ENCODE data around the gene SEMA5A. TPM values are rescaled to one million over a fixed set of nuclear protein-coding genes. Genes with fewer than 3 reads are reported as not detected.

Gene SEMA5A
- total and polyA plus RNA-seq, 2 of the 8 experiments (the other 6 are each of a cell fraction or from before 2014, with no cell fraction given) = 5.3 to 8.9 TPM

DNA sequence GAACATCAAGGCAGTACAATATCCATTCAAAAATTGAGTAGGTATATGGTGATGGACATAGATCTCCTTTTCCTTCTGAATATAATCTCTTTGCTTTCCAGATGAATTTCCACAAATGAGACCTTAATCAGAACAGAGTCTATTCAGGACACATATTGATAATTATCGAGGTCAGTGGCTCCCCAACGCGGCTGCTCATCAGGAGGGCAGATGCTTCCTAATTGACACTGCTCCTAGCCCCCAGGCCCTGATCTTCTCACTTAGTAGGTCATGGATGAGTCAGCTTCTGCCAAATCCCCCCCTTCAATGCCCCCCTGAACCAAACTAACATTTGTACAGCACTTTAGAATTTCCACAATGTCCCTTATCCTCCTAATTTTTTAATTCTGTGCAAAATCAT is 51.6 kb downstream of the SEMA5A start:
- H3K18ac ChIP-seq (ENCODE audit: extremely low read depth, low read length) = no peak overlapping the region
- WGBS, 2 experiments (ENCODE audit: extremely low coverage in 1 of 2, insufficient coverage in 1 of 2, insufficient read length in 1 of 2, insufficient replicate concordance in 2 of 2, low coverage in 1 of 2, low lambda C conversion rate in 2 of 2, missing lambda C conversion rate in 1 of 2) = 93% methylated on average over 3 of the region's 3 CpGs; no CpG with 5 or more reads in 1 of the 2 experiments
- no peak for DNase-seq (ENCODE audit: low read depth in 1 of 2, low spot score in 2 of 2)
- H3K56ac ChIP-seq (replicated peaks; ENCODE audit: insufficient read length, low read depth, low read length) = no peak overlapping the region
- no peaks in the 10 kb centered on the region for H3K27me3 ChIP-seq (replicated peaks in 1 of 4; ENCODE audit: control insufficient read depth in 3 of 4, extremely low read depth in 1 of 4, insufficient read depth in 3 of 4, low read length in 3 of 4)
- H4K5ac ChIP-seq (ENCODE audit: insufficient read length, low read depth, low read length) = no peak overlapping the region
- no peak overlapping the region for H3K23ac ChIP-seq (ENCODE audit: insufficient read length)
- H2AK5ac ChIP-seq (ENCODE audit: low read depth, low read length) = no peak overlapping the region
- H3K4me1 ChIP-seq (replicated peaks in 1 of 4; ENCODE audit: control insufficient read depth in 3 of 4, insufficient read depth in 4 of 4, low read length in 3 of 4) = peaks cover 0 to 10% (median 3%) of the 10 kb centered on the region in 4 experiments; a peak in 2 of 7 replicates
- no peak overlapping the region for H3K4ac ChIP-seq (replicated peaks; ENCODE audit: insufficient read length, low read depth, low read length)
- H2BK120ac ChIP-seq (replicated peaks; ENCODE audit: low read depth, low read length) = no peak overlapping the region
- H4K8ac ChIP-seq (ENCODE audit: extremely low read depth, insufficient read depth, low read length) = peak overlapping the region; percentile 45; the same call in 1 of the 2 replicates
- H2AFZ ChIP-seq (ENCODE audit: low read length) = no peak overlapping the region
- H3K4me2 ChIP-seq (ENCODE audit: insufficient read depth in 1 of 2, low read depth in 2 of 2, low read length in 2 of 2) = no peak overlapping the region
- H3K9ac ChIP-seq (replicated peaks in 1 of 4; ENCODE audit: extremely low read depth in 1 of 4, low read depth in 3 of 4, low read length in 3 of 4) = no peak overlapping the region
- H2BK20ac ChIP-seq (ENCODE audit: low read length) = no peak overlapping the region
- CTCF ChIA-PET (ENCODE audit: partially characterized antibody) = no interaction called here
- H4K91ac ChIP-seq (replicated peaks; ENCODE audit: insufficient read length, low read length) = no peak overlapping the region
- H3K27ac ChIP-seq (ENCODE audit: low read depth, low read length) = no peak overlapping the region
- no peak overlapping the region for H2BK5ac ChIP-seq (ENCODE audit: low read depth, low read length)
- no peaks in the 10 kb centered on the region for H3K79me1 ChIP-seq (ENCODE audit: low read depth, low read length)
- H4K20me1 ChIP-seq (replicated peaks in 1 of 2; ENCODE audit: control insufficient read depth in 1 of 2, insufficient read depth in 2 of 2, low read length in 2 of 2) = no peaks in the 10 kb centered on the region
- no peak overlapping the region for H3K4me3 ChIP-seq (ENCODE audit: extremely low read depth in 1 of 4, insufficient read depth in 2 of 4, low read depth in 3 of 4, low read length in 4 of 4)
- no peak for FAIRE-seq
- H3K14ac ChIP-seq (ENCODE audit: insufficient read length) = no peak overlapping the region
- H2BK12ac ChIP-seq (ENCODE audit: low read depth, low read length) = no peak overlapping the region
- H3K23me2 ChIP-seq (ENCODE audit: low read depth, low read length) = no peaks in the 10 kb centered on the region
- H3K79me2 ChIP-seq (ENCODE audit: control insufficient read depth in 1 of 2, insufficient read depth in 2 of 2, low read length in 2 of 2) = no peaks in the 10 kb centered on the region
- H3K36me3 ChIP-seq (ENCODE audit: control insufficient read depth in 2 of 4, insufficient read depth in 4 of 4, low read length in 3 of 4) = no peaks in the 10 kb centered on the region
- no peaks in the 10 kb centered on the region for H3K9me3 ChIP-seq (ENCODE audit: insufficient read depth in 2 of 2, low read depth in 1 of 2, low read length in 1 of 2)
- no peak overlapping the region for H2BK15ac ChIP-seq (ENCODE audit: low read length)
- POLR2A ChIA-PET (ENCODE audit: partially characterized antibody) = no interaction called here
- no peak for TF ChIP-seq CBX5 (IDR thresholded peaks at IDR 0.05; ENCODE audit: low read depth, low read length)
- TF ChIP-seq POLR2AphosphoS5 (IDR thresholded peaks at IDR 0.05; ENCODE audit: low read depth, low read length) = no peak
- TF ChIP-seq, protein P1, sequence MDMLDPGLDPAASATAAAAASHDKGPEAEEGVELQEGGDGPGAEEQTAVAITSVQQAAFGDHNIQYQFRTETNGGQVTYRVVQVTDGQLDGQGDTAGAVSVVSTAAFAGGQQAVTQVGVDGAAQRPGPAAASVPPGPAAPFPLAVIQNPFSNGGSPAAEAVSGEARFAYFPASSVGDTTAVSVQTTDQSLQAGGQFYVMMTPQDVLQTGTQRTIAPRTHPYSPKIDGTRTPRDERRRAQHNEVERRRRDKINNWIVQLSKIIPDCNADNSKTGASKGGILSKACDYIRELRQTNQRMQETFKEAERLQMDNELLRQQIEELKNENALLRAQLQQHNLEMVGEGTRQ (IDR thresholded peaks at IDR 0.05; ENCODE audit: low read length) = no peak
- no peak for TF ChIP-seq FOSL1 (IDR thresholded peaks at IDR 0.05; ENCODE audit: insufficient read depth, low read depth, low read length)
- TF ChIP-seq TBP (IDR thresholded peaks at IDR 0.05; ENCODE audit: low read depth, low read length) = no peak
- TF ChIP-seq SP2 (IDR thresholded peaks at IDR 0.05; ENCODE audit: low read length) = no peak
- no peak for TF ChIP-seq MAFK (IDR thresholded peaks at IDR 0.05; ENCODE audit: low read depth, low read length)
- TF ChIP-seq RNF2 (IDR thresholded peaks at IDR 0.05; ENCODE audit: borderline replicate concordance, low read depth, low read length, missing control alignments, poor library complexity, severe bottlenecking) = no peak
- no peak for TF ChIP-seq ZNF274 (IDR thresholded peaks at IDR 0.05; ENCODE audit: borderline replicate concordance, extremely low read depth, low read length)
- TF ChIP-seq POLR2A (IDR thresholded peaks at IDR 0.05; ENCODE audit: control extremely low read depth in 1 of 2, low read depth in 2 of 2, low read length in 2 of 2) = no peak
- no peak for TF ChIP-seq CHD2 (IDR thresholded peaks at IDR 0.05; ENCODE audit: low read length)
- TF ChIP-seq TAF1 (IDR thresholded peaks at IDR 0.05; ENCODE audit: low read depth, low read length) = no peak
- no peak for TF ChIP-seq KDM1A (IDR thresholded peaks at IDR 0.05; ENCODE audit: borderline replicate concordance, low read length)
- TF ChIP-seq, protein P2, sequence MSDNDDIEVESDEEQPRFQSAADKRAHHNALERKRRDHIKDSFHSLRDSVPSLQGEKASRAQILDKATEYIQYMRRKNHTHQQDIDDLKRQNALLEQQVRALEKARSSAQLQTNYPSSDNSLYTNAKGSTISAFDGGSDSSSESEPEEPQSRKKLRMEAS (IDR thresholded peaks at IDR 0.05) = no peak

Data from H1 (cell line).